DMS53 treated with DMSO at 0.1 percent for 48 hours (cell line): ENCODE measurements around the gene NBEAL2.

Experiments
- DNase-seq: peaks from one replicate; lab custom pipeline; 2025; ENCODE audit not compliant: unreplicated experiment; lab: John Stamatoyannopoulos, UW

The NBEAL2 gene

GRCh38 chr3:46984591-46985459 is 5.4 kb downstream of the NBEAL2 start:
- DNase-seq: no peak

GRCh38 chr3:46985588-46985987 is 6.1 kb downstream of the NBEAL2 start:
- no peak for DNase-seq

GRCh38 chr3:46986055-46986730 is 6.7 kb downstream of the NBEAL2 start:
- DNase-seq: no peak

- no peak for DNase-seq
Observed at GRCh38 chr3:46986782-46987310, 7.4 kb downstream of the NBEAL2 start.

- DNase-seq: no peak
Observed at GRCh38 chr3:46987319-46987742, 7.9 kb downstream of the NBEAL2 start.

GRCh38 chr3:46987743-46988401 is 8.4 kb downstream of the NBEAL2 start:
- no peak for DNase-seq

- DNase-seq: no peak
Observed at GRCh38 chr3:46988616-46989015, 9.2 kb downstream of the NBEAL2 start.

- DNase-seq: no peak
Observed at GRCh38 chr3:46989146-46989810, 9.8 kb downstream of the NBEAL2 start.

- DNase-seq: no peak
Observed at GRCh38 chr3:46990573-46991374, 11.3 kb downstream of the NBEAL2 start.

- DNase-seq: no peak
Observed at GRCh38 chr3:46991406-46992165, 12.1 kb downstream of the NBEAL2 start.

- no peak for DNase-seq
Observed at GRCh38 chr3:46992231-46992630, 12.8 kb downstream of the NBEAL2 start.

- DNase-seq: no peak
Observed at GRCh38 chr3:46993292-46993691, 13.8 kb downstream of the NBEAL2 start.

GRCh38 chr3:46993986-46994385 is 14.5 kb downstream of the NBEAL2 start:
- DNase-seq: no peak

- DNase-seq: no peak
Observed at GRCh38 chr3:46994801-46995731, 15.6 kb downstream of the NBEAL2 start.

GRCh38 chr3:46995901-46996562 is 16.6 kb downstream of the NBEAL2 start:
- DNase-seq: no peak

GRCh38 chr3:46996689-46997452 is 17.4 kb downstream of the NBEAL2 start:
- no peak for DNase-seq

- no peak for DNase-seq
Observed at GRCh38 chr3:46997453-46998091, 18.1 kb downstream of the NBEAL2 start.
